Measurements from ENCODE around the gene SHC3.

SHC3 gene

DNA sequence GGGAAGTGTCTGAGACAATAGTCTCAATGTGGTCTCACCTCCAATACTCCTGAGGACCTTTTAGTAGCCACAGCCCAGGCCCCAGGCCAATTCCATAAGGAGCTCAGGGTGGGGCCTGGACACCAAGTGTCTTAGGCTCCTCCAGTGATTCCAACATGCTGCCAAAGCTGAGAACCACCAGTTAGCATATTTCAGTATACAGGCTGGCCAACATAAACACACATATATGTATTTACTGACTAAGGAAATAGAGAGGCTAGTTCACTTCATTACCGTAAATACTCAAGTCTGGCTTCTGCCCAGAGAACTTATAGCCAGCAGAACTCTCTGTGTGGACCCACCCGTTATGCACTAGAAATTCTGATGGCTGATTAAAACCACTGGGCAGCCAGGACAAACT, 163.3 kb downstream of the SHC3 start:
- TF ChIP-seq, protein P1, sequence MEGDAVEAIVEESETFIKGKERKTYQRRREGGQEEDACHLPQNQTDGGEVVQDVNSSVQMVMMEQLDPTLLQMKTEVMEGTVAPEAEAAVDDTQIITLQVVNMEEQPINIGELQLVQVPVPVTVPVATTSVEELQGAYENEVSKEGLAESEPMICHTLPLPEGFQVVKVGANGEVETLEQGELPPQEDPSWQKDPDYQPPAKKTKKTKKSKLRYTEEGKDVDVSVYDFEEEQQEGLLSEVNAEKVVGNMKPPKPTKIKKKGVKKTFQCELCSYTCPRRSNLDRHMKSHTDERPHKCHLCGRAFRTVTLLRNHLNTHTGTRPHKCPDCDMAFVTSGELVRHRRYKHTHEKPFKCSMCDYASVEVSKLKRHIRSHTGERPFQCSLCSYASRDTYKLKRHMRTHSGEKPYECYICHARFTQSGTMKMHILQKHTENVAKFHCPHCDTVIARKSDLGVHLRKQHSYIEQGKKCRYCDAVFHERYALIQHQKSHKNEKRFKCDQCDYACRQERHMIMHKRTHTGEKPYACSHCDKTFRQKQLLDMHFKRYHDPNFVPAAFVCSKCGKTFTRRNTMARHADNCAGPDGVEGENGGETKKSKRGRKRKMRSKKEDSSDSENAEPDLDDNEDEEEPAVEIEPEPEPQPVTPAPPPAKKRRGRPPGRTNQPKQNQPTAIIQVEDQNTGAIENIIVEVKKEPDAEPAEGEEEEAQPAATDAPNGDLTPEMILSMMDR (IDR thresholded peaks at IDR 0.05; ENCODE audit: control insufficient read depth, extremely low read depth, insufficient read depth): no peak
- DNase-seq (ENCODE audit: low read depth): no peak
- no peak overlapping the region for H3K4me3 ChIP-seq (ENCODE audit: low read depth, low read length)

DNA sequence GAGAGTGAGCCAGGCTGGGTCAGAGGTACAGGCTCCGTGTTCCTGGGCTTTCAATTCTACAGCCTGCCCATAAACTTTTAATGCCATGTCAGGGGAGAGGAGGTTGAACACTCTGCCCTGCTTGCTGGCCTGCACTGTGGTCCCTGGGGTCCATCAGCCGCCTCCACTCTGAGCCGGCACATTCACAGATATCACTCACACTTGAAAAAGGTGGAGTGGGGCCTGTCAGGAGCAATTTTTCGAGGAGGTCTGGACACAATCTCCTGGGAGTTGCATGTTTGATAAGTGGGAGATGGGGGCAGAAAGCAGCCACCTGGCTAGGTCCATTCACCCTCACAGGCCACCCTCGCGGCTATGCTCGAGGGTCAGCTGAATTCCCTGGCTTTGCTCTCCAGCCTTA, 164.5 kb downstream of the SHC3 start:
- TF ChIP-seq, protein P1 (IDR thresholded peaks at IDR 0.05; ENCODE audit: control insufficient read depth, extremely low read depth, insufficient read depth): no peak
- DNase-seq (ENCODE audit: low read depth): no peak
- H3K4me3 ChIP-seq (ENCODE audit: low read depth, low read length): no peak overlapping the region

DNA sequence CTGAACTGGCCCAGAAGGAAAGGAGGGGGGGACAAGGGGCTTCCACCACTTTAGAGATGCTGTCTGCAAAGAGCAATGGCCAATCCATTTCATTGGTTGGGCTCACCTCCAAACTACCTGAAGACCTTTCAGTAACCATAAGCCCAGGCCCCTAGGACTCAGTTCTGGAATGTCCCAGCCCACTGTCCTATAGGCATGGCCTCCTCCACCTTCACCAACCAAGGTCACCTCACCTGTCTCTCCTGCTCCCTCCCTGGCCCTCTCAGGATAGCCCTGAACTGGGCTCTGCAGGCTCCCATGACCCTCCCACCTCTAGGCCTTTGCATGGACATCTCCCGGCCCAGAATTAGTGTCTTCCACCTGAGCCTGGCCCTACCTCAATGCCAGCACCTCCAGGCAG, 165.0 kb downstream of the SHC3 start:
- TF ChIP-seq, protein P1 (IDR thresholded peaks at IDR 0.05; ENCODE audit: control insufficient read depth, extremely low read depth, insufficient read depth): no peak
- DNase-seq (ENCODE audit: low read depth): no peak

DNA sequence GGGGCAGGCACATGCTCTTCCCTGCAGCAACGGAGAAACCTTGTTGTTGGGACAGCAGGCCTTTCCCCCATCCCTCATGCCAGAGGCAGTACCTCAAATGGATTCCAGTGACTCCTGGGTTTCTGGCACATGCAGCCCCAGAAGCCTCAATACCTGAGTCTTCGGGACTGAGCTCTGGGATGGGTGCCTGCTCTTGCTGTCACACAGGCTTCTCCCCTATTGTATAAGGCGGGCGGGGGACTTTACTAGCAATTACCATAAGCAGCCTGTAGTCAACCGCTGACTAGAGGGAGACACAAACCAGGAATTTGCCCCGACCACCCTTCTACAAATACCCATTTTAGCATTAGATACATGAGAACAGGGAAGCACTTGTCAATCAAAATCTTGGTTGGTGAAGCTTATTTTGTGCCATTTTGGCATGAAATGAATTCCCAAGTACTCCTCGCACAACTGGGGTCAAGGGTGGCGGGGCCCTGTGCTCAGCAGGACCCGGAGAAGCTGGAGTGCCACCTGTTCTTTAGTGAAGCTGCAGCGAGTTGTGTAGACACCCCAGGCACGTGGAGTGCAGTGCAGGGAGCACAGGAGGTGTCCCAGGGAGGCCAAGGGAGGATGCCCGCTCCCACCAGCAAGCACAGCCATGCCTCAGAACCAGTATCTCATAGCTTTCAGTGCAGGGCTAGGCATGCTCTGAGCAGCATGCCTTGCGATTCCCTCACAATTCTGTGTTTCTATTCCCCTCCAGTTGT, 166.2 kb downstream of the SHC3 start:
- H3K4me3 ChIP-seq (ENCODE audit: low read depth, low read length): no peak overlapping the region
- no peak for DNase-seq (ENCODE audit: low read depth)
- TF ChIP-seq, protein P1 (IDR thresholded peaks at IDR 0.05; ENCODE audit: control insufficient read depth, extremely low read depth, insufficient read depth): no peak

More for the DNA sequence above, 165.0 kb downstream of the SHC3 start:
- H3K4me3 ChIP-seq (ENCODE audit: low read depth, low read length): no peak overlapping the region

DNA sequence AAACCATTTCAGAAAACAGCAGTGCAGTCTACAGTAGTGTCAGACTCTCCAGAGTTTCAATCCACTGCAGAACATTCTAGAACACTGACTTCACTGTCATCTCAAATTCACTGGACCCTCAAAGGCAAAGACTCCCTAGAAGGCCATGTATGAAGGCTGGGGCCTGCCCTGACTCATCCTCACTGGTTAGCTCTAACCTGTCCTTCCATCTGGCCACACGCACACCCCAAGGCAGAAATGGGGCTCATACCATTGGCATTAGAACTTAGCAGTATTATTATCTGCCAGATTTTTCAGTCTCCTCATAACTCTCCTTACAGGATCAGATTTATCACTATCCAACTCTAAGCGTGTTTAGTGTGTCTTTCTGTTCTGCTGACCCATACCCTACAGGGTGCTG, 166.9 kb downstream of the SHC3 start:
- DNase-seq (ENCODE audit: low read depth): no peak
- TF ChIP-seq, protein P1 (IDR thresholded peaks at IDR 0.05; ENCODE audit: control insufficient read depth, extremely low read depth, insufficient read depth): no peak
- H3K4me3 ChIP-seq (ENCODE audit: low read depth, low read length): no peak overlapping the region

DNA sequence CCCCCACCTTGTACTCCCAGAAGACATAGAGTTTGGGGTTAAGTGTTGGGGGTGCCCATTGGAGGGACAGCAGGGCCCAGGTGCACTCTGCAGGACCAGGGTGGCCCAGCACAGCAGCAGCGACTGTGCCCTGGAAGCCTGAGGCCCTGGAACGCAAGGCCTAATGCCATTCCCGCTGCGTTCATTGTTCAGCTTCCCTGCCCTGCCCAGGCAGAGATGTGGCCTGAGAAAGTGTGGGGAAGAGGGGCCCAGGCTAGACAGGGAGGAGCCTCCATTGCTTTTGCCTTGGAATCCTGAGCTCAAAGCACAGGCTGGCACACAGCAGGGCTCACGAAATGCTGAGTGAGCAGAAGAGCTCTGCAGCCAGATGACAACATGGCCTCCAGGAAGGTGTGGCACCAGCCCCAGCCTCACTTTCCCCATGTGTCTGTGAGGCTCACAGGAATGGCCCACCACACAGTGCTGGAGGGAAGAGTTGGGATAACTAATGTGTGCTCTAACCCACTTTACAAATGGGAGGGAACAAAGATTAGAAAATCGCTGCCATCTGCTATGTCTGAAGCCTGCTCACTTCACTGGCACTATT, 168.0 kb downstream of the SHC3 start:
- H3K4me3 ChIP-seq (ENCODE audit: low read depth, low read length): no peak overlapping the region
- DNase-seq (ENCODE audit: low read depth): no peak
- TF ChIP-seq, protein P1 (IDR thresholded peaks at IDR 0.05; ENCODE audit: control insufficient read depth, extremely low read depth, insufficient read depth): no peak

Data from LNCaP clone FGC (cell line).